WTC11 (cell line): ENCODE data around the gene SERTAD1. TPM values are rescaled to one million over a fixed set of nuclear protein-coding genes. Genes with fewer than 3 reads are reported as not detected.

Experiments
- ATAC-seq: fragments of 200-7000 bp; cut with Tn5 transposase; 2 replicates; pipeline ENCODE4 v1.10.0; 2021; ENCODE audit warnings: mild to moderate bottlenecking, moderate library complexity
- CTCF ChIA-PET: fragments of 300-600 bp; sonication (Branson Sonifier 250); formaldehyde crosslinking; loops from one replicate; lab custom pipeline; 2021; ENCODE audit warnings: antibody characterized with exemption; lab: Charles Lee
- POLR2A ChIA-PET: fragments of 350-600 bp; sonication (Branson Sonifier 250); formaldehyde crosslinking; loops from one replicate; lab custom pipeline; 2021; ENCODE audit warnings: antibody characterized with exemption; lab: Charles Lee
- DNase-seq: peaks from one replicate; pipeline ENCODE4 v3.0.0; 2021; ENCODE audit warnings: low spot score
- H3K27ac Mint-ChIP-seq: 2 replicates; pipeline ENCODE4 v1.8.0; 2021; ENCODE audit warnings: mixed read lengths
- H3K27me3 Mint-ChIP-seq: 2 replicates; pipeline ENCODE4 v1.8.0; 2021; ENCODE audit warnings: low read depth, mild to moderate bottlenecking, moderate library complexity, mixed read lengths
- H3K36me3 Mint-ChIP-seq: 2 replicates; pipeline ENCODE4 v1.8.0; 2021; ENCODE audit warnings: mixed read lengths
- H3K4me1 Mint-ChIP-seq: 2 replicates; pipeline ENCODE4 v1.8.0; 2022; ENCODE audit warnings: mixed read lengths
- H3K4me3 Mint-ChIP-seq: 2 replicates; pipeline ENCODE4 v1.8.0; 2021; ENCODE audit warnings: mild to moderate bottlenecking, moderate library complexity, mixed read lengths
- H3K9me3 Mint-ChIP-seq: 2 replicates; pipeline ENCODE4 v1.8.0; 2021; ENCODE audit warnings: mixed read lengths
- AFF4 ChIP-seq: sonication (generic); formaldehyde crosslinking; IDR thresholded peaks from 2 replicates; pipeline ENCODE4 v1.8.1; 2023; ENCODE audit warnings: mild to moderate bottlenecking, missing genetic modification reagents, borderline replicate concordance
- ELF4 ChIP-seq: sonication (generic); formaldehyde crosslinking; IDR thresholded peaks from 2 replicates; pipeline ENCODE4 v1.8.1; 2022; ENCODE audit warnings: low read depth, mild to moderate bottlenecking, moderate library complexity, missing genetic modification reagents
- EMX1 ChIP-seq: fragments of 250-450 bp; sonication (Bioruptor Pico); IDR thresholded peaks from 2 replicates; pipeline ENCODE4 v1.8.0; 2021; ENCODE audit warnings: mild to moderate bottlenecking
- FOXK1 ChIP-seq: sonication (generic); formaldehyde crosslinking; IDR thresholded peaks from 2 replicates; pipeline ENCODE4 v1.8.0; 2022; ENCODE audit warnings: mild to moderate bottlenecking, moderate library complexity, missing genetic modification reagents
- GABPB1 ChIP-seq: sonication (generic); formaldehyde crosslinking; IDR thresholded peaks from 2 replicates; pipeline ENCODE4 v1.8.1; 2023; ENCODE audit warnings: mild to moderate bottlenecking, missing genetic modification reagents
- GRHL2 ChIP-seq: fragments of 250-450 bp; sonication (Bioruptor Pico); IDR thresholded peaks from 2 replicates; pipeline ENCODE4 v1.8.0; 2022; ENCODE audit warnings: mild to moderate bottlenecking, moderate library complexity; ENCODE audit not compliant: insufficient replicate concordance, severe bottlenecking
- IRF2 ChIP-seq: sonication (generic); formaldehyde crosslinking; IDR thresholded peaks from 2 replicates; pipeline ENCODE4 v1.8.0; 2022; ENCODE audit warnings: low read depth, missing genetic modification reagents, borderline replicate concordance
- JAZF1 ChIP-seq: fragments of 250-450 bp; sonication (Bioruptor Pico); IDR thresholded peaks from 2 replicates; pipeline ENCODE4 v1.9.0; 2021; ENCODE audit warnings: moderate library complexity, mild to moderate bottlenecking, inconsistent platforms
- JUN ChIP-seq: sonication (generic); formaldehyde crosslinking; IDR thresholded peaks from 2 replicates; pipeline ENCODE4 v1.8.0; 2023; ENCODE audit warnings: mild to moderate bottlenecking, missing genetic modification reagents
- NR2C2 ChIP-seq: sonication (generic); formaldehyde crosslinking; IDR thresholded peaks from 2 replicates; pipeline ENCODE4 v1.8.0; 2022; ENCODE audit warnings: mild to moderate bottlenecking, missing genetic modification reagents
- PRRX2 ChIP-seq: fragments of 250-450 bp; sonication (Bioruptor Pico); IDR thresholded peaks from 2 replicates; pipeline ENCODE4 v1.8.0; 2021; ENCODE audit warnings: mild to moderate bottlenecking
- RELA ChIP-seq: sonication (generic); formaldehyde crosslinking; IDR thresholded peaks from 2 replicates; pipeline ENCODE4 v1.8.1; 2022; ENCODE audit warnings: missing genetic modification reagents, mild to moderate bottlenecking, borderline replicate concordance
- SMAD4 ChIP-seq: sonication (generic); formaldehyde crosslinking; IDR thresholded peaks from 2 replicates; pipeline ENCODE4 v1.8.0; 2022; ENCODE audit warnings: mild to moderate bottlenecking, missing genetic modification reagents
- TCF7 ChIP-seq: sonication (generic); formaldehyde crosslinking; IDR thresholded peaks from 2 replicates; pipeline ENCODE4 v1.8.0; 2022; ENCODE audit warnings: mild to moderate bottlenecking, low read depth, missing genetic modification reagents, moderate library complexity
- TEAD4 ChIP-seq: sonication (generic); formaldehyde crosslinking; IDR thresholded peaks from 2 replicates; pipeline ENCODE4 v1.8.0; 2022; ENCODE audit warnings: mild to moderate bottlenecking, missing genetic modification reagents
- ZNF138 ChIP-seq: sonication (generic); formaldehyde crosslinking; conservative IDR thresholded peaks from 2 replicates; pipeline ENCODE4 v1.8.1; 2022; ENCODE audit warnings: mild to moderate bottlenecking, moderate library complexity, missing genetic modification reagents
- ZNF219 ChIP-seq: sonication (generic); formaldehyde crosslinking; IDR thresholded peaks from 2 replicates; pipeline ENCODE4 v1.8.0; 2023; ENCODE audit warnings: missing genetic modification reagents, mild to moderate bottlenecking, borderline replicate concordance
- ZNF263 ChIP-seq: sonication (generic); formaldehyde crosslinking; IDR thresholded peaks from 2 replicates; pipeline ENCODE4 v1.8.1; 2022; ENCODE audit warnings: low read depth, mild to moderate bottlenecking, moderate library complexity, missing genetic modification reagents
- ZNF317 ChIP-seq: sonication (generic); formaldehyde crosslinking; IDR thresholded peaks from 2 replicates; pipeline ENCODE4 v1.8.1; 2023; ENCODE audit warnings: low read depth, mild to moderate bottlenecking, moderate library complexity, missing genetic modification reagents, borderline replicate concordance
- total RNA-seq: library from RNA; stranded (reverse); gene quantifications from 3 replicates; pipeline ENCODE4 v1.2.3, GENCODE V29; 2021
- TF ChIP-seq, protein P1 (sequence below): sonication (generic); formaldehyde crosslinking; IDR thresholded peaks from 2 replicates; pipeline ENCODE4 v1.8.1; 2022; ENCODE audit warnings: mild to moderate bottlenecking, moderate library complexity, missing genetic modification reagents
- TF ChIP-seq, protein P2 (sequence below): sonication (generic); formaldehyde crosslinking; IDR thresholded peaks from 2 replicates; pipeline ENCODE4 v1.8.0; 2022; ENCODE audit warnings: mild to moderate bottlenecking, missing genetic modification reagents
- TF ChIP-seq, protein P3 (sequence below): sonication (generic); formaldehyde crosslinking; IDR thresholded peaks from 2 replicates; pipeline ENCODE4 v1.8.1; 2023; ENCODE audit warnings: mild to moderate bottlenecking, missing genetic modification reagents
- TF ChIP-seq, protein P4 (sequence below): sonication (generic); formaldehyde crosslinking; IDR thresholded peaks from 2 replicates; pipeline ENCODE4 v1.8.0; 2023; ENCODE audit warnings: mild to moderate bottlenecking, missing genetic modification reagents
- TF ChIP-seq, protein P5 (sequence below): fragments of 250-450 bp; sonication (Bioruptor Pico); conservative IDR thresholded peaks from 2 replicates; pipeline ENCODE4 v1.9.0; 2021; ENCODE audit warnings: mild to moderate bottlenecking

Gene SERTAD1
- total RNA-seq, 1 experiment from 2014 or later: 6.8 TPM

- Mint-ChIP-seq H3K27me3 (no peaks in the 10 kb centered on the region), H3K4me3 (no peak overlapping the region), H3K36me3 (peaks cover 15% of the 10 kb centered on the region), H3K4me1 (no peaks in the 10 kb centered on the region), H3K27ac (no peak overlapping the region), H3K9me3 (no peaks in the 10 kb centered on the region)
- ChIA-PET POLR2A (no interaction called here), CTCF (no interaction called here)
- DNase-seq: no peak
- TF ChIP-seq AFF4 (CRISPR knock-in tag) (no peak), EMX1 (CRISPR knock-in tag) (no peak), RELA (CRISPR knock-in tag) (no peak), JAZF1 (CRISPR knock-in tag) (no peak), ELF4 (CRISPR knock-in tag) (no peak), TCF7 (CRISPR knock-in tag) (no peak), ZNF138 (CRISPR knock-in tag) (no peak), ZNF317 (CRISPR knock-in tag) (no peak), FOXK1 (no peak), NR2C2 (no peak), PRRX2 (CRISPR knock-in tag) (no peak)
- TF ChIP-seq, protein P1, sequence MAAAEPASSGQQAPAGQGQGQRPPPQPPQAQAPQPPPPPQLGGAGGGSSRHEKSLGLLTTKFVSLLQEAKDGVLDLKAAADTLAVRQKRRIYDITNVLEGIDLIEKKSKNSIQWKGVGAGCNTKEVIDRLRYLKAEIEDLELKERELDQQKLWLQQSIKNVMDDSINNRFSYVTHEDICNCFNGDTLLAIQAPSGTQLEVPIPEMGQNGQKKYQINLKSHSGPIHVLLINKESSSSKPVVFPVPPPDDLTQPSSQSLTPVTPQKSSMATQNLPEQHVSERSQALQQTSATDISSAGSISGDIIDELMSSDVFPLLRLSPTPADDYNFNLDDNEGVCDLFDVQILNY (CRISPR knock-in tag): no peak
- TF ChIP-seq, protein P2, sequence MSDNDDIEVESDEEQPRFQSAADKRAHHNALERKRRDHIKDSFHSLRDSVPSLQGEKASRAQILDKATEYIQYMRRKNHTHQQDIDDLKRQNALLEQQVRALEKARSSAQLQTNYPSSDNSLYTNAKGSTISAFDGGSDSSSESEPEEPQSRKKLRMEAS (CRISPR knock-in tag): no peak
- TF ChIP-seq, protein P3, sequence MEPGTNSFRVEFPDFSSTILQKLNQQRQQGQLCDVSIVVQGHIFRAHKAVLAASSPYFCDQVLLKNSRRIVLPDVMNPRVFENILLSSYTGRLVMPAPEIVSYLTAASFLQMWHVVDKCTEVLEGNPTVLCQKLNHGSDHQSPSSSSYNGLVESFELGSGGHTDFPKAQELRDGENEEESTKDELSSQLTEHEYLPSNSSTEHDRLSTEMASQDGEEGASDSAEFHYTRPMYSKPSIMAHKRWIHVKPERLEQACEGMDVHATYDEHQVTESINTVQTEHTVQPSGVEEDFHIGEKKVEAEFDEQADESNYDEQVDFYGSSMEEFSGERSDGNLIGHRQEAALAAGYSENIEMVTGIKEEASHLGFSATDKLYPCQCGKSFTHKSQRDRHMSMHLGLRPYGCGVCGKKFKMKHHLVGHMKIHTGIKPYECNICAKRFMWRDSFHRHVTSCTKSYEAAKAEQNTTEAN (CRISPR knock-in tag): no peak
- TF ChIP-seq, protein P4, sequence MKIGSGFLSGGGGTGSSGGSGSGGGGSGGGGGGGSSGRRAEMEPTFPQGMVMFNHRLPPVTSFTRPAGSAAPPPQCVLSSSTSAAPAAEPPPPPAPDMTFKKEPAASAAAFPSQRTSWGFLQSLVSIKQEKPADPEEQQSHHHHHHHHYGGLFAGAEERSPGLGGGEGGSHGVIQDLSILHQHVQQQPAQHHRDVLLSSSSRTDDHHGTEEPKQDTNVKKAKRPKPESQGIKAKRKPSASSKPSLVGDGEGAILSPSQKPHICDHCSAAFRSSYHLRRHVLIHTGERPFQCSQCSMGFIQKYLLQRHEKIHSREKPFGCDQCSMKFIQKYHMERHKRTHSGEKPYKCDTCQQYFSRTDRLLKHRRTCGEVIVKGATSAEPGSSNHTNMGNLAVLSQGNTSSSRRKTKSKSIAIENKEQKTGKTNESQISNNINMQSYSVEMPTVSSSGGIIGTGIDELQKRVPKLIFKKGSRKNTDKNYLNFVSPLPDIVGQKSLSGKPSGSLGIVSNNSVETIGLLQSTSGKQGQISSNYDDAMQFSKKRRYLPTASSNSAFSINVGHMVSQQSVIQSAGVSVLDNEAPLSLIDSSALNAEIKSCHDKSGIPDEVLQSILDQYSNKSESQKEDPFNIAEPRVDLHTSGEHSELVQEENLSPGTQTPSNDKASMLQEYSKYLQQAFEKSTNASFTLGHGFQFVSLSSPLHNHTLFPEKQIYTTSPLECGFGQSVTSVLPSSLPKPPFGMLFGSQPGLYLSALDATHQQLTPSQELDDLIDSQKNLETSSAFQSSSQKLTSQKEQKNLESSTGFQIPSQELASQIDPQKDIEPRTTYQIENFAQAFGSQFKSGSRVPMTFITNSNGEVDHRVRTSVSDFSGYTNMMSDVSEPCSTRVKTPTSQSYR (CRISPR knock-in tag): no peak
- no peak for ATAC-seq
Measured at GRCh38 chr19:40378509-40378908, 47.3 kb downstream of the SERTAD1 start.

DNA sequence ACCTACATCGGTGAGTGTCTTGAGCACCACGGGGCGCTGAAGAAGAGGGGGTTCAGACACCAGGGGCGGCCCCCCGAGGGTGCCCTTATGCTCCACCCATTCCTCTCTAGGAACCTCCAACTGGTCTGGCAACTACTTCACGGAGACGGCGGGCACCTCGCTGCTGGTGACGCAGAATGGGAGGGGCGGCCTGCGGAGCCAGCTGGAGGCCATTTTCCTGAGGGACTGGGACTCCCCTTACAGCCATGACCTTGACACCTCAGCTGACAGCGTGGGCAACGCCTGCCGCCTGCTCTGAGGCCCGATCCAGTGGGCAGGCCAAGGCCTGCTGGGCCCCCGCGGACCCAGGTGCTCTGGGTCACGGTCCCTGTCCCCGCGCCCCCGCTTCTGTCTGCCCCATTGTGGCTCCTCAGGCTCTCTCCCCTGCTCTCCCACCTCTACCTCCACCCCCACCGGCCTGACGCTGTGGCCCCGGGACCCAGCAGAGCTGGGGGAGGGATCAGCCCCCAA, 47.9 kb downstream of the SERTAD1 start:
- H3K27me3 Mint-ChIP-seq: no peaks in the 10 kb centered on the region
- no peak for DNase-seq
- ChIA-PET POLR2A (no interaction called here), CTCF (no interaction called here)
- no peaks in the 10 kb centered on the region for H3K9me3 Mint-ChIP-seq
- no peak overlapping the region for H3K27ac Mint-ChIP-seq
- no peak for ATAC-seq
- H3K36me3 Mint-ChIP-seq: peaks cover 16% of the 10 kb centered on the region
- no peaks in the 10 kb centered on the region for H3K4me1 Mint-ChIP-seq
- H3K4me3 Mint-ChIP-seq: no peak overlapping the region
- TF ChIP-seq IRF2 (no peak), JUN (CRISPR knock-in tag) (no peak), SMAD4 (no peak), TEAD4 (no peak), ZNF263 (no peak), TCF7 (CRISPR knock-in tag) (no peak), GRHL2 (CRISPR knock-in tag) (no peak), ZNF219 (CRISPR knock-in tag) (no peak), RELA (CRISPR knock-in tag) (no peak), FOXK1 (no peak), GABPB1 (CRISPR knock-in tag) (no peak)
- TF ChIP-seq, protein P1 (CRISPR knock-in tag): no peak
- TF ChIP-seq, protein P5, sequence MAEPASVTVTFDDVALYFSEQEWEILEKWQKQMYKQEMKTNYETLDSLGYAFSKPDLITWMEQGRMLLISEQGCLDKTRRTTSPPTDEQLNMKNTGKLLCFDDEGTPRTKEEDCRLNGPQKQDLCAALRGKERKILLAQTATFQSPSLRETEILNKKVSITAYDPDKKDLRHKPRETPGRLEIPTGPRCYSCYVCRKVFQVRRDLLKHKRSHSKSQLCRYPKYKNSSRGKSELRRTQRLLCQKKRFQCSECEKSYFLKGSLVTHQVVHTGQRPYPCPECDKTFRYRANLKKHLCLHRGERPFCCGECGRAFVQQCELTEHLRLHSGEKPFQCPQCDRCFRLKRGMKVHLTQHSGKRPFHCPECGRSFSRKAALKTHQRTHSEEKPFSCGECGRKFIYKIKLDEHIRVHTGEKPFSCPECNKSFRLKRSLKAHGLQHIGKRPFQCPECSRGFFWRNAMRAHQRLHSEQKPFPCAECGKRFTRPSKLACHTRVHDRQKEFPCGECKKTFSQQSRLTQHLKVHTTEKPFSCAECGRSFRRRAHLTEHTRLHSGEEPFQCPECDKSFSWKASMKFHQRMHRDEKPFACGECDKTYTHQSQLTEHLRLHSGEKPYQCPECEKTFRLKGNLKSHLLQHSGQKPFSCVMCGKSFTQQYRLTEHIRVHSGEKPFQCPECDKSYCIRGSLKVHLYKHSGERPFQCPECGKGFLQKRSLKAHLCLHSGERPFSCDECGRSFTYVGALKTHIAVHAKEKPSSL (CRISPR knock-in tag): no peak
